ENCODE data around the gene ITPK1. TPM values are rescaled to one million over a fixed set of nuclear protein-coding genes. Genes with fewer than 3 reads are reported as not detected.

Gene ITPK1
- total and polyA plus RNA-seq, 10 of the 15 experiments (the other 5 are each of a cell fraction or from before 2014, with no cell fraction given) = 1.3 to 73.2 (median 27.0) TPM

DNA sequence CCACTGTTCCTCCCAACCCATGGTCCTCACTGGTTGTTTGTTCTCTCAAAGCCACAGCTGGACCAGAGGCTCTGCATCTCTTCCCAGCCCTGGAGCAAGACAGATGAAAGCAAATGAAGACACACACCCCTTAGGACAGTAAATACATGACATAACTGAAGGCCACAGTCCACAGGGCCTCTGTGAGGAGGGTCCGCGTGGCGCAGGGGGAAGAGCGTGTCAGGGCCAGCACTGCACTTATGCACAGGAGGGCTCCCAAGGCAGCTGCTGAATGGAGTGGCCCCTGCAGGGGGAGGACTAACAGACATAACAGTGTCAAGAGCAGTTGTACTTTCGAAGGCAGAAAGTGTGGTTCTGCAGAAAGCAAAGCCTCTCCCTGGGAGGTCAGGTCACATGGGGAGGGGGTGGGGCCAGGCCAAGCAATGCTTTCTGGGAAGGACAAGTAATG, 112.8 kb downstream of the ITPK1 start:
- in situ Hi-C loops (cut with MboI) = no loop called here
- ChIA-PET CTCF (no interaction called here), SMC1A (ENCODE audit: uncharacterized antibody, unreplicated experiment) (interaction anchor here (1.5 kb wide), 1 partner anchor 30 kb away, joined by 3 read pairs; no protein-coding TSS in a partner anchor), RAD21 (ENCODE audit: unreplicated experiment) (no interaction called here), POLR2A (no interaction called here)
- Histone ChIP-seq H3K9ac (ENCODE audit: control insufficient read depth, insufficient read depth, low read length) (no peak overlapping the region), H2AFZ (ENCODE audit: control insufficient read depth, low read depth, low read length) (no peak overlapping the region), H3K79me2 (ENCODE audit: control insufficient read depth, insufficient read depth, low read length) (no peaks in the 10 kb centered on the region), H3K27me3 (replicated peaks in 1 of 2; ENCODE audit: control insufficient read depth in 2 of 2, insufficient read depth in 2 of 2, low read length in 1 of 2) (no peaks in the 10 kb centered on the region), H3K4me3 (no peak overlapping the region), H3K9me3 (replicated peaks; ENCODE audit: control insufficient read depth, insufficient read depth, low read length) (no peaks in the 10 kb centered on the region), H3K27ac (ENCODE audit: control insufficient read depth, insufficient read depth) (no peak overlapping the region), H3K36me3 (ENCODE audit: control insufficient read depth in 2 of 2, insufficient read depth in 2 of 2, low read length in 1 of 2) (peaks cover 2 to 16% of the 10 kb centered on the region in 2 experiments; a peak in 2 of 4 replicates), H3K4me2 (ENCODE audit: control insufficient read depth, insufficient read depth) (no peak overlapping the region), H3K4me1 (ENCODE audit: control insufficient read depth, insufficient read depth, low read length) (peaks cover 8% of the 10 kb centered on the region), H4K20me1 (ENCODE audit: control insufficient read depth, insufficient read depth) (no peaks in the 10 kb centered on the region)
- no peak for TF ChIP-seq PAX8 (IDR thresholded peaks at IDR 0.05)
- TF ChIP-seq, protein P1, sequence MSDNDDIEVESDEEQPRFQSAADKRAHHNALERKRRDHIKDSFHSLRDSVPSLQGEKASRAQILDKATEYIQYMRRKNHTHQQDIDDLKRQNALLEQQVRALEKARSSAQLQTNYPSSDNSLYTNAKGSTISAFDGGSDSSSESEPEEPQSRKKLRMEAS (IDR thresholded peaks at IDR 0.05; ENCODE audit: low read depth, low read length) = no peak
- ATAC-seq (no peak), DNase-seq (ENCODE audit: low read depth, low spot score) (no peak), FAIRE-seq (no peak)
- intact Hi-C loops (cut with micrococcal nuclease; ENCODE audit: unreplicated experiment) = no loop called here
- 99% methylated on average over 5 of the region's 5 CpGs for WGBS (ENCODE audit: insufficient coverage, insufficient replicate concordance, low lambda C conversion rate, missing lambda C conversion rate)
- BruUV-seq (replicated peaks) = no TSS peak

DNA sequence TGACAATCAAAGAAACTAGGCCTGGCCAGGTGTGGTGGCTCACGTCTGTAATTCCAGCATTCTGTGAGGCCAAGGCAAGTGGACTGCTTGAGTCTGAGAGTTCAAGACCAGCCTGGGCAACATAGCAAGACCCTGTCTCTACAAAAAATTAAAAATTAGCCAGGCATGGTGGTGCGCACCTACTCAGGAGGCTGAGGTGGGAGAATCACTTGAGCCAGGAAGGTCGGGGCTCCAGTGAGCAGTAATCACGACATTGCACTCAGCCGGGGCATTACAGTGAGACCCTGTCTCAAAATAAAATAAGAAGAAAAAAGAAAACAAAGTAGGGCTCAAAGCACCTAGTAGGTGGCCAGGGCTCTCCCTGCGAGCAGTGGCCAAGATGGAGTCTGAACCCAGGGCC, 113.7 kb downstream of the ITPK1 start:
- TF ChIP-seq FOS (IDR thresholded peaks at IDR 0.05; ENCODE audit: borderline replicate concordance, extremely low read depth, insufficient read length) = no peak
- TF ChIP-seq MTA3 (IDR thresholded peaks at IDR 0.05; ENCODE audit: borderline replicate concordance, low read length) = no peak
- no peak for TF ChIP-seq JUNB (IDR thresholded peaks at IDR 0.05)
- no peak for TF ChIP-seq SRF (IDR thresholded peaks at IDR 0.05; ENCODE audit: low read depth in 2 of 2, low read length in 2 of 2)
- TF ChIP-seq, protein P2, sequence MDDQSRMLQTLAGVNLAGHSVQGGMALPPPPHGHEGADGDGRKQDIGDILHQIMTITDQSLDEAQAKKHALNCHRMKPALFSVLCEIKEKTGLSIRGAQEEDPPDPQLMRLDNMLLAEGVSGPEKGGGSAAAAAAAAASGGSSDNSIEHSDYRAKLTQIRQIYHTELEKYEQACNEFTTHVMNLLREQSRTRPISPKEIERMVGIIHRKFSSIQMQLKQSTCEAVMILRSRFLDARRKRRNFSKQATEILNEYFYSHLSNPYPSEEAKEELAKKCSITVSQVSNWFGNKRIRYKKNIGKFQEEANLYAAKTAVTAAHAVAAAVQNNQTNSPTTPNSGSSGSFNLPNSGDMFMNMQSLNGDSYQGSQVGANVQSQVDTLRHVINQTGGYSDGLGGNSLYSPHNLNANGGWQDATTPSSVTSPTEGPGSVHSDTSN (IDR thresholded peaks at IDR 0.05; ENCODE audit: insufficient replicate concordance, low read depth, low read length) = no peak
- TF ChIP-seq NBN (IDR thresholded peaks at IDR 0.05) = no peak
- no peak for TF ChIP-seq ASH2L (IDR thresholded peaks at IDR 0.05; ENCODE audit: borderline replicate concordance, low read depth)
- 98% methylated on average over 6 of the region's 6 CpGs for WGBS (ENCODE audit: insufficient coverage, insufficient replicate concordance, low lambda C conversion rate, missing lambda C conversion rate)
- POLR2A ChIA-PET = no interaction called here
- intact Hi-C loops (cut with micrococcal nuclease; ENCODE audit: unreplicated experiment) (no loop called here), in situ Hi-C loops (cut with MboI) (no loop called here)
- H3K4me2 ChIP-seq (ENCODE audit: control insufficient read depth, insufficient read depth) = no peak overlapping the region
- H3K27me3 ChIP-seq (replicated peaks in 1 of 2; ENCODE audit: control insufficient read depth in 2 of 2, insufficient read depth in 2 of 2, low read length in 1 of 2) = no peaks in the 10 kb centered on the region
- RAD21 ChIA-PET (ENCODE audit: unreplicated experiment) = no interaction called here
- DNase-seq (ENCODE audit: low read depth, low spot score) (no peak), ATAC-seq (no peak), FAIRE-seq (no peak)
- no peaks in the 10 kb centered on the region for H4K20me1 ChIP-seq (ENCODE audit: control insufficient read depth, insufficient read depth)
- no TSS peak for BruUV-seq (replicated peaks)
- no peaks in the 10 kb centered on the region for H3K79me2 ChIP-seq (ENCODE audit: control insufficient read depth, insufficient read depth, low read length)
- H3K9ac ChIP-seq (ENCODE audit: control insufficient read depth, insufficient read depth, low read length) = no peak overlapping the region
- H3K27ac ChIP-seq (ENCODE audit: control insufficient read depth, insufficient read depth) = no peak overlapping the region
- no peak overlapping the region for H2AFZ ChIP-seq (ENCODE audit: control insufficient read depth, low read depth, low read length)
- no peak overlapping the region for H3K4me3 ChIP-seq
- SMC1A ChIA-PET (ENCODE audit: uncharacterized antibody, unreplicated experiment) = no interaction called here
- peaks cover 3% of the 10 kb centered on the region for H3K4me1 ChIP-seq (ENCODE audit: control insufficient read depth, insufficient read depth, low read length)
- peaks cover 2 to 12% of the 10 kb centered on the region in 2 experiments; a peak in 3 of 4 replicates for H3K36me3 ChIP-seq (ENCODE audit: control insufficient read depth in 2 of 2, insufficient read depth in 2 of 2, low read length in 1 of 2)
- no peaks in the 10 kb centered on the region for H3K9me3 ChIP-seq (replicated peaks; ENCODE audit: control insufficient read depth, insufficient read depth, low read length)
- CTCF ChIA-PET = no interaction called here

Measured in GM12878 (cell line).